ENCODE data around the gene PRPF18.

PRPF18 gene

DNA sequence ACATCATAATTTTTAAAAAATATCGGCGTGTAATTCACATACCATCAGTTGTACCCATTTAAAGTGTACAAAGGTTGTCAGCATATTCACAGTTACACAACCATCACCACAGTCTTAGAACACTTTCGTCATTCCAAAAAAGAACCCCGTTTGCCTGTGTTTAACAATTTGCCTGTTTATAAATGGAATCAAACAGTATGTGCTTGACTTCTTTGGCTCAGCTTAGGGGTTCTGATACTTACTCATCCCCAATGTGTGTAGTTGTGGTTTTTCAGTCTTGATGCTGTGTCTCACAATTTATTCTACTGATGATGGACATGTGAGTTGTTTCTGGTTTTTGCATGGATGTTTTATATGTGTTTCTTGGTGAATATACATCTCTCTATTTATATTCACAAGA, 50.0 kb downstream of the PRPF18 start:
- no peak overlapping the region for H3K4me3 ChIP-seq (replicated peaks in 1 of 2; ENCODE audit: low read depth in 2 of 2, low read length in 2 of 2)
- TF ChIP-seq, protein P1, sequence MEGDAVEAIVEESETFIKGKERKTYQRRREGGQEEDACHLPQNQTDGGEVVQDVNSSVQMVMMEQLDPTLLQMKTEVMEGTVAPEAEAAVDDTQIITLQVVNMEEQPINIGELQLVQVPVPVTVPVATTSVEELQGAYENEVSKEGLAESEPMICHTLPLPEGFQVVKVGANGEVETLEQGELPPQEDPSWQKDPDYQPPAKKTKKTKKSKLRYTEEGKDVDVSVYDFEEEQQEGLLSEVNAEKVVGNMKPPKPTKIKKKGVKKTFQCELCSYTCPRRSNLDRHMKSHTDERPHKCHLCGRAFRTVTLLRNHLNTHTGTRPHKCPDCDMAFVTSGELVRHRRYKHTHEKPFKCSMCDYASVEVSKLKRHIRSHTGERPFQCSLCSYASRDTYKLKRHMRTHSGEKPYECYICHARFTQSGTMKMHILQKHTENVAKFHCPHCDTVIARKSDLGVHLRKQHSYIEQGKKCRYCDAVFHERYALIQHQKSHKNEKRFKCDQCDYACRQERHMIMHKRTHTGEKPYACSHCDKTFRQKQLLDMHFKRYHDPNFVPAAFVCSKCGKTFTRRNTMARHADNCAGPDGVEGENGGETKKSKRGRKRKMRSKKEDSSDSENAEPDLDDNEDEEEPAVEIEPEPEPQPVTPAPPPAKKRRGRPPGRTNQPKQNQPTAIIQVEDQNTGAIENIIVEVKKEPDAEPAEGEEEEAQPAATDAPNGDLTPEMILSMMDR (IDR thresholded peaks at IDR 0.05; ENCODE audit: low read depth, low read length) = no peak
- peak in 1 of 2 donors; percentile 38 for DNase-seq (ENCODE audit: low read depth in 2 of 2)

DNA sequence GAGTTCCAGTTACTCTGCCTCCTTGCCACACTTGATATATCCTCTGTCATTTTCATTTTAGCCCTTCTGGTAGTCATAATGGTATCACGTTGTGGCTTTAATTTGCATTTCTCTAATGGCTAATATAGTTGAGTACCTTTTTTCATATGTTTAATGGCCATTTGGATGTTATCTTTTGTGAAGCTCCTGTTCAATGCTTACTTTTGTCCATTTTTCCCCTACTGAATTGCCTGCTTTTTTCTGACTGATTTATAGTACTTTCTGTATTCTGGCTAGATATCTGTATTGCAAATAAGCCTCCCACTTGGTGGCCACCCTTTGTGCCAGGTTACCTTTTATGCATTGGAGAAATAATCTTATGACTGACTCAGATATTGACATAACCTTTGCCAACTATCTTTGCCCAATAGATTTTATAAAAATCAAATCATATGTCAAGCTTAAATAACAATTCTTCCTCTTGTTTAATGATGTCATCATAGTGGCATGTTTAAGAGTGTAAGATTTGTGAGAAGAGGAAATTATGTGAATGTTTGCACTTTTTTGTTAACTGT, 50.6 kb downstream of the PRPF18 start:
- TF ChIP-seq, protein P1 (IDR thresholded peaks at IDR 0.05; ENCODE audit: low read depth, low read length) = no peak
- H3K4me3 ChIP-seq (replicated peaks in 1 of 2; ENCODE audit: low read depth in 2 of 2, low read length in 2 of 2) = no peak overlapping the region
- DNase-seq (ENCODE audit: low read depth in 2 of 2) = peak in 1 of 2 donors; percentile 21

DNA sequence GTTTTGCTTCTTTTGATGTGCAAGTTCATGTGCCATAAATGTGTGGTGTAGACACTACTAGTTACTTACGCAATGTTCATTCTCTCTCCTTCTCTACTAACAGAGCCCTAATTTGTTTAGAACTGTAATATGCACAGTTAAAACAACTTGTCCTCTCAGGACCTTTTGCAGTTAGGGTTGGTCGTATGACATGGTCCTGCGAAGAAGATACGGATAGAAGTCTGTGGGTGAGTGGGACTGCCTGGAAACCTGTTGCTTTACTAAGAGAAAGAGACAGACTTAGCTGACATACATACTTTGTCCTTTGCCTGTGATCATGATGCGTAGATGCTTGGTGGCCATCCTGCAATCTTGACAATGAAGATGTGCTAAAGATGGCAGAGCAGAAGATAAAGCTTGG, 51.1 kb downstream of the PRPF18 start:
- TF ChIP-seq, protein P1 (IDR thresholded peaks at IDR 0.05; ENCODE audit: low read depth, low read length) = no peak
- DNase-seq (ENCODE audit: low read depth in 2 of 2) = peak in 1 of 2 donors; percentile 11

DNA sequence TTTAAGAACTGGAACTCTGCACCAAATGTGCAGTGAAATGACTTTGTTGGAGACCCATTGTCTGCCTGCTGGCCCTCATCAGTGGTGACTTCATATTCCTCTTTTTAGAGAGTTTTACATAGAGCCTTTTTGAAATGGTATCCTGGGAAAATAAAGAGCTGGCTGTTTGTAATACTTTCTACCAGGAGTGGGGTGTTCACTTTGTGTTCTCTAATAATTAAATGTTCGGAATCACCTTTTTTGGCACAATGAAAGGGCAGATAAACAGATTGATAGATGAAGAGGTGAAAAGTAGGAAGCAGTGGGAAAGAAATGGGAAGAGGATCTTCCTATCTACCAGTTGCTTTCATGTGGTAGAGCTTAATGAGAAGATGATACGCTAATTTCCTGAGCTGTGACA, 55.5 kb downstream of the PRPF18 start:
- H3K4me3 ChIP-seq (replicated peaks in 1 of 2; ENCODE audit: low read depth in 2 of 2, low read length in 2 of 2) = no peak overlapping the region
- TF ChIP-seq, protein P1 (IDR thresholded peaks at IDR 0.05; ENCODE audit: low read depth, low read length) = no peak
- no peak for DNase-seq (ENCODE audit: low read depth in 2 of 2)

More for the DNA sequence above, 51.1 kb downstream of the PRPF18 start:
- no peak overlapping the region for H3K4me3 ChIP-seq (replicated peaks in 1 of 2; ENCODE audit: low read depth in 2 of 2, low read length in 2 of 2)

DNA sequence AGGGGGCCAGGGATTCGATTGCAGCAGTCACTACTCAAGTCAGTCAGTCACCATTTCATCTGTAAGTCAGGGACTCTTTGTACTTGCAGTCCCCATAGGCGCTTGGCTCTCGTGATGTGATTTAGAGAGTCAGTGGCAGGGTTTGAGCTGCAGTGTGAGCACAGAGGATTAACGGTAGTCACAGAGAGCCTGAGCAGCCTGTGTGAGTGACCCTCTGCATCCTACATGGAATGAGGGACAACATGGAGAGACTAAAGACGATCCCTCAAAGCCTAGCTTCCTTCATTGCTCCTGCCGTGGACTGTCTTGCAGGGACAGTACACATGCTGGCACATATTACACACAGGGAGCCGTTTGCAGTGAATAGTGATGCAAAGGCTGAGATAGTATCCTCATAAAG, 56.3 kb downstream of the PRPF18 start:
- DNase-seq (ENCODE audit: low read depth in 2 of 2) = no peak
- TF ChIP-seq, protein P1 (IDR thresholded peaks at IDR 0.05; ENCODE audit: low read depth, low read length) = no peak
- H3K4me3 ChIP-seq (replicated peaks in 1 of 2; ENCODE audit: low read depth in 2 of 2, low read length in 2 of 2) = no peak overlapping the region

DNA sequence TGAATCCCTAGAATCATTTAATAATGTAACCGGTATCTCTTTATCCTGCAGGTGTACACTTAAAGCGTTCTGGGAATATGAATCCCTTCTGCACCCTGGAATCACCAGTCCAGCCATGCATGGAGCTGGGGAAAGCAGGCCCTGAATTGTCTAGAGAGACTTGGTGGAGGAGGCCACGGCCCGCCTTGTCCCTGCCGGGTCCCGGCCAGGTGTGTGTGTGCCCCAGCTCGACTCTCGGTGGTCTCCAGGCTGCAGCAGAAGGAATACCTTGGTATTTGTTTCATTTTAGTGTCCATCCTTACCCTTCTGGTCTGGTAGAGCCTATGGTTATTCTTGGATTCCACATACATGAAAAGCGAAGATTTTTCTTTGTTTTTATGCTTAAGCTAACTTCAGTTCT, 58.1 kb downstream of the PRPF18 start:
- DNase-seq (ENCODE audit: low read depth in 2 of 2) = no peak
- H3K4me3 ChIP-seq (replicated peaks in 1 of 2; ENCODE audit: low read depth in 2 of 2, low read length in 2 of 2) = no peak overlapping the region
- TF ChIP-seq, protein P1 (IDR thresholded peaks at IDR 0.05; ENCODE audit: low read depth, low read length) = no peak

DNA sequence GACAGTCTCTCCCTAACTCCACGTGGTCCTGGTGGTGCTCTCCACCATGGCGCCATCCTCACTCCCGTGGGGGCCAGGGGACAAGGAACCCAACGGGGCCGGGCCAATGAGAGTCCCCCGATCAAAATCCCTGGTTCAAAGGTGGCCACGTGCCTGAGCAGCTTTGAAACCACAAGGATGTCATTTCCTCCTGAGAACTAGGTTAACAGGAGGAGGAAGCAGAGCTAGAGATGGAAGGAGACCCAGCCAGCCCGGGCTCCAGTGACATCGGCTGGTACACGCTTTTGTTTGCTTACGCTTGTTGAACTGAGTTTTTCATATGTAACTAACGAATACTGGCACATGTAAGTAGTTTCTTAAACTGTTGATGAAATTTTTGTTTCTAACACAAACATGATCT, 61.7 kb downstream of the PRPF18 start:
- no peak overlapping the region for H3K4me3 ChIP-seq (replicated peaks in 1 of 2; ENCODE audit: low read depth in 2 of 2, low read length in 2 of 2)
- DNase-seq (ENCODE audit: low read depth in 2 of 2) = no peak
- TF ChIP-seq, protein P1 (IDR thresholded peaks at IDR 0.05; ENCODE audit: low read depth, low read length) = no peak

Measured in cardiac fibroblast (primary cell).